Brain microvascular endothelial cell (primary cell): ENCODE measurements around the gene EMP2.

Experiments used
- DNase-seq: peaks from one replicate; pipeline ENCODE4 v3.0.0-alpha.2; 2020
- H3K27ac ChIP-seq: fragments of 250-450 bp; sonication (Bioruptor Pico); 2 replicates; pipeline ENCODE4 v1.5.1; 2020; ENCODE audit warnings: mild to moderate bottlenecking, moderate library complexity
- H3K27me3 ChIP-seq: fragments of 250-450 bp; sonication (Bioruptor Pico); replicated peaks from 2 replicates; pipeline ENCODE4 v1.5.1; 2020; ENCODE audit warnings: mild to moderate bottlenecking
- H3K36me3 ChIP-seq: fragments of 250-450 bp; sonication (Bioruptor Pico); replicated peaks from 2 replicates; pipeline ENCODE4 v1.5.1; 2020; ENCODE audit warnings: mild to moderate bottlenecking
- H3K4me3 ChIP-seq: 2 replicates; pipeline ENCODE4 v1.5.1; 2011; ENCODE audit warnings: low read depth, mild to moderate bottlenecking, control low read depth, low read length, moderate library complexity
- CTCF ChIP-seq: IDR thresholded peaks from 2 replicates; pipeline ENCODE4 v1.5.1; 2011; ENCODE audit warnings: low read depth, mild to moderate bottlenecking, moderate library complexity, low read length, control low read depth, inconsistent platforms; ENCODE audit errors: missing control alignments
- in situ Hi-C: cut with HindIII; loops from 2 replicates; pipeline ENCODE4 v1.10.0; 2017; ENCODE audit warnings: low sequenced_read_pairs, low pct_ligation_motif_present

The EMP2 gene

GRCh38 chr16:10502776-10503175 lies 77.6 kb downstream of the EMP2 start:
- TF ChIP-seq CTCF: no peak
- in situ Hi-C loops: no loop called here
- no peak for DNase-seq

GRCh38 chr16:10501016-10501607 lies 79.3 kb downstream of the EMP2 start:
- DNase-seq: no peak
- no peaks in the 10 kb centered on the region for H3K27me3 ChIP-seq
- in situ Hi-C loops: no loop called here
- H3K4me3 ChIP-seq: no peak overlapping the region
- no peak for TF ChIP-seq CTCF
- no peak overlapping the region for H3K27ac ChIP-seq
- H3K36me3 ChIP-seq: no peaks in the 10 kb centered on the region

More at GRCh38 chr16:10502776-10503175, 77.6 kb downstream of the EMP2 start:
- Histone ChIP-seq H3K4me3 (no peak overlapping the region), H3K27ac (no peak overlapping the region), H3K36me3 (no peaks in the 10 kb centered on the region), H3K27me3 (no peaks in the 10 kb centered on the region)

GRCh38 chr16:10500582-10500981 lies 79.8 kb downstream of the EMP2 start:
- no peak for TF ChIP-seq CTCF
- no peak for DNase-seq
- Histone ChIP-seq H3K36me3 (no peaks in the 10 kb centered on the region), H3K4me3 (no peak overlapping the region), H3K27ac (no peak overlapping the region), H3K27me3 (no peaks in the 10 kb centered on the region)
- in situ Hi-C loops: no loop called here

- TF ChIP-seq CTCF: no peak
- DNase-seq: no peak
- Histone ChIP-seq H3K27me3 (no peaks in the 10 kb centered on the region), H3K36me3 (no peaks in the 10 kb centered on the region), H3K4me3 (no peak overlapping the region), H3K27ac (no peak overlapping the region)
- in situ Hi-C loops: no loop called here
Measured at GRCh38 chr16:10497132-10498101, 83.0 kb downstream of the EMP2 start.

- no peak for DNase-seq
- no peaks in the 10 kb centered on the region for H3K36me3 ChIP-seq
- H3K27me3 ChIP-seq: no peaks in the 10 kb centered on the region
- TF ChIP-seq CTCF: no peak
- H3K4me3 ChIP-seq: no peak overlapping the region
- no peak overlapping the region for H3K27ac ChIP-seq
- in situ Hi-C loops: no loop called here
Measured at GRCh38 chr16:10495031-10495345, 85.4 kb downstream of the EMP2 start.
